NCI-H2081 (cell line): ENCODE measurements around the gene SLC39A7.

Experiments
- DNase-seq, 2 experiments: peaks; one replicate each; lab custom pipeline; 2025; lab: John Stamatoyannopoulos, UW

The SLC39A7 gene

GRCh38 chr6:33170176-33171015, 30.3 kb upstream of the SLC39A7 start:
- DNase-seq = no peak

- DNase-seq = no peak
Measured at GRCh38 chr6:33171016-33171879, 29.4 kb upstream of the SLC39A7 start.

- no peak for DNase-seq
Measured at GRCh38 chr6:33171880-33172687, 28.6 kb upstream of the SLC39A7 start.

GRCh38 chr6:33172688-33173534, 27.8 kb upstream of the SLC39A7 start:
- DNase-seq = no peak

GRCh38 chr6:33173535-33174180, 27.0 kb upstream of the SLC39A7 start:
- DNase-seq = no peak

GRCh38 chr6:33174784-33175183, 25.9 kb upstream of the SLC39A7 start:
- DNase-seq = no peak

- no peak for DNase-seq
Measured at GRCh38 chr6:33175436-33176069, 25.1 kb upstream of the SLC39A7 start.

- no peak for DNase-seq
Measured at GRCh38 chr6:33176906-33177305, 23.8 kb upstream of the SLC39A7 start.

GRCh38 chr6:33177552-33178446, 22.9 kb upstream of the SLC39A7 start:
- no peak for DNase-seq

GRCh38 chr6:33178755-33179475, 21.8 kb upstream of the SLC39A7 start:
- no peak for DNase-seq

- no peak for DNase-seq
Measured at GRCh38 chr6:33181141-33181540, 19.5 kb upstream of the SLC39A7 start.

GRCh38 chr6:33183071-33183683, 17.5 kb upstream of the SLC39A7 start:
- no peak for DNase-seq

GRCh38 chr6:33185190-33185589, 15.5 kb upstream of the SLC39A7 start:
- no peak for DNase-seq

- DNase-seq = no peak
Measured at GRCh38 chr6:33185654-33186187, 14.9 kb upstream of the SLC39A7 start.

GRCh38 chr6:33187809-33188208, 12.9 kb upstream of the SLC39A7 start:
- DNase-seq = no peak

GRCh38 chr6:33189164-33189563, 11.5 kb upstream of the SLC39A7 start:
- no peak for DNase-seq

GRCh38 chr6:33189625-33190448, 10.8 kb upstream of the SLC39A7 start:
- DNase-seq = no peak
